H1 (cell line): ENCODE data around the gene ARHGAP5. TPM values are rescaled to one million over a fixed set of nuclear protein-coding genes. Genes with fewer than 3 reads are reported as not detected.

ENCODE experiments used
- ASH2L ChIP-seq: fragments of 200-600, 300-600 bp; sonication (generic); IDR thresholded peaks from one replicate; pipeline ENCODE4 v1.7.1; 2017; ENCODE audit warnings: low read length
- BRCA1 ChIP-seq: IDR thresholded peaks from 2 replicates; pipeline ENCODE4 v1.6.1; 2012; ENCODE audit warnings: low read depth, low read length, improper control_type of control experiment
- CBX8 ChIP-seq: fragments of 300-800, 300-1000 bp; sonication (generic); IDR thresholded peaks from 2 replicates; pipeline ENCODE4 v1.7.1; 2016; ENCODE audit warnings: low read depth, low read length, borderline replicate concordance
- CHD2 ChIP-seq: IDR thresholded peaks from 2 replicates; pipeline ENCODE4 v1.6.1; 2012; ENCODE audit warnings: low read length, improper control_type of control experiment
- CREB1 ChIP-seq: IDR thresholded peaks from 2 replicates; pipeline ENCODE4 v1.6.1; 2012; ENCODE audit warnings: inconsistent platforms
- MAFK ChIP-seq: IDR thresholded peaks from 2 replicates; pipeline ENCODE4 v1.6.1; 2012; ENCODE audit warnings: low read depth, mild to moderate bottlenecking, improper control_type of control experiment, low read length
- POLR2AphosphoS5 ChIP-seq: IDR thresholded peaks from 2 replicates; pipeline ENCODE4 v1.6.1; 2011; ENCODE audit warnings: low read depth, low read length
- RNF2 ChIP-seq: fragments of 200-900, 300-1000 bp; sonication (generic); IDR thresholded peaks from 2 replicates; pipeline ENCODE4 v1.7.1; 2016; ENCODE audit warnings: borderline replicate concordance, low read depth, mild to moderate bottlenecking, antibody characterized with exemption, low read length; ENCODE audit not compliant: poor library complexity, severe bottlenecking; ENCODE audit errors: missing control alignments
- SP4 ChIP-seq: IDR thresholded peaks from 2 replicates; pipeline ENCODE4 v1.6.1; 2012; ENCODE audit warnings: low read length, inconsistent platforms
- polyA plus RNA-seq, 7 experiments: library from polyadenylated mRNA; depleted of rRNA in 3 of 7; stranded (reverse) in 5 of 7; unstranded in 2 of 7; fragments of >200 nt in 5 of 7; fragments of 200-250 nt in 2 of 7; gene quantifications; 1 replicate in 5 of 7; 2 replicates in 1 of 7; 4 replicates in 1 of 7; pipeline versions ENCODE4 v1.2.1 to v1.2.3, GENCODE V29; 2011 to 2013; ENCODE audit warnings: missing spikeins in 2 of 7, mixed read lengths in 2 of 7
- total RNA-seq: library from RNA; stranded (reverse); fragmentation: NEBNext Ultra II Directional; extraction: Animal tissue kit (Norgen Biotek cat#: 25700); gene quantifications from 2 replicates; pipeline ENCODE4 v1.2.1, GENCODE V29; 2021
- TF ChIP-seq, protein P1 (sequence below): fragments of 300-600 bp; sonication (generic); IDR thresholded peaks from 2 replicates; pipeline ENCODE4 v1.7.1; 2012; ENCODE audit warnings: low read length, moderate library complexity, mild to moderate bottlenecking, inconsistent platforms; ENCODE audit not compliant: insufficient replicate concordance

ARHGAP5 gene
- total and polyA plus RNA-seq, 2 of the 8 experiments (the other 6 are each of a cell fraction or from before 2014, with no cell fraction given), result 7.8 to 77.3 TPM

DNA sequence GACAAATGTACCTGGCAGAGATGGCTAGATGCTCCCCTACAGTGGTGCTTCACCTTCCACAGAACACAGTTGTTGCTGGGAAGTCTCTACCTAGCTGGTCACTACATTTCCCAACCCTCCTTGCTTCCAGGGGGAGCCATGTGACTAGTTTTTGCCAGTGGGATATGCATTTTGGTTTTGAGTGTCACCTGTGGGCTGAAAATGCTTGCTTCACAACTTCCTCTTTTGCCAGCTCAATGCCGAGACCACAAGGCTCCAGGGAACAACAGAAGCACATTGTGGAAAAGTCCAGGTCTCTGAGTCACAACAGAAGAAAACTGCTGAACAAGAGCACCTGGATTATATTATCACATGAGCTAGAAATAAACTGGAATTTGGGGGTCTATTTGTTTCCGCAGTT lies 48.5 kb upstream of the ARHGAP5 start (continued):
- TF ChIP-seq, protein P1, sequence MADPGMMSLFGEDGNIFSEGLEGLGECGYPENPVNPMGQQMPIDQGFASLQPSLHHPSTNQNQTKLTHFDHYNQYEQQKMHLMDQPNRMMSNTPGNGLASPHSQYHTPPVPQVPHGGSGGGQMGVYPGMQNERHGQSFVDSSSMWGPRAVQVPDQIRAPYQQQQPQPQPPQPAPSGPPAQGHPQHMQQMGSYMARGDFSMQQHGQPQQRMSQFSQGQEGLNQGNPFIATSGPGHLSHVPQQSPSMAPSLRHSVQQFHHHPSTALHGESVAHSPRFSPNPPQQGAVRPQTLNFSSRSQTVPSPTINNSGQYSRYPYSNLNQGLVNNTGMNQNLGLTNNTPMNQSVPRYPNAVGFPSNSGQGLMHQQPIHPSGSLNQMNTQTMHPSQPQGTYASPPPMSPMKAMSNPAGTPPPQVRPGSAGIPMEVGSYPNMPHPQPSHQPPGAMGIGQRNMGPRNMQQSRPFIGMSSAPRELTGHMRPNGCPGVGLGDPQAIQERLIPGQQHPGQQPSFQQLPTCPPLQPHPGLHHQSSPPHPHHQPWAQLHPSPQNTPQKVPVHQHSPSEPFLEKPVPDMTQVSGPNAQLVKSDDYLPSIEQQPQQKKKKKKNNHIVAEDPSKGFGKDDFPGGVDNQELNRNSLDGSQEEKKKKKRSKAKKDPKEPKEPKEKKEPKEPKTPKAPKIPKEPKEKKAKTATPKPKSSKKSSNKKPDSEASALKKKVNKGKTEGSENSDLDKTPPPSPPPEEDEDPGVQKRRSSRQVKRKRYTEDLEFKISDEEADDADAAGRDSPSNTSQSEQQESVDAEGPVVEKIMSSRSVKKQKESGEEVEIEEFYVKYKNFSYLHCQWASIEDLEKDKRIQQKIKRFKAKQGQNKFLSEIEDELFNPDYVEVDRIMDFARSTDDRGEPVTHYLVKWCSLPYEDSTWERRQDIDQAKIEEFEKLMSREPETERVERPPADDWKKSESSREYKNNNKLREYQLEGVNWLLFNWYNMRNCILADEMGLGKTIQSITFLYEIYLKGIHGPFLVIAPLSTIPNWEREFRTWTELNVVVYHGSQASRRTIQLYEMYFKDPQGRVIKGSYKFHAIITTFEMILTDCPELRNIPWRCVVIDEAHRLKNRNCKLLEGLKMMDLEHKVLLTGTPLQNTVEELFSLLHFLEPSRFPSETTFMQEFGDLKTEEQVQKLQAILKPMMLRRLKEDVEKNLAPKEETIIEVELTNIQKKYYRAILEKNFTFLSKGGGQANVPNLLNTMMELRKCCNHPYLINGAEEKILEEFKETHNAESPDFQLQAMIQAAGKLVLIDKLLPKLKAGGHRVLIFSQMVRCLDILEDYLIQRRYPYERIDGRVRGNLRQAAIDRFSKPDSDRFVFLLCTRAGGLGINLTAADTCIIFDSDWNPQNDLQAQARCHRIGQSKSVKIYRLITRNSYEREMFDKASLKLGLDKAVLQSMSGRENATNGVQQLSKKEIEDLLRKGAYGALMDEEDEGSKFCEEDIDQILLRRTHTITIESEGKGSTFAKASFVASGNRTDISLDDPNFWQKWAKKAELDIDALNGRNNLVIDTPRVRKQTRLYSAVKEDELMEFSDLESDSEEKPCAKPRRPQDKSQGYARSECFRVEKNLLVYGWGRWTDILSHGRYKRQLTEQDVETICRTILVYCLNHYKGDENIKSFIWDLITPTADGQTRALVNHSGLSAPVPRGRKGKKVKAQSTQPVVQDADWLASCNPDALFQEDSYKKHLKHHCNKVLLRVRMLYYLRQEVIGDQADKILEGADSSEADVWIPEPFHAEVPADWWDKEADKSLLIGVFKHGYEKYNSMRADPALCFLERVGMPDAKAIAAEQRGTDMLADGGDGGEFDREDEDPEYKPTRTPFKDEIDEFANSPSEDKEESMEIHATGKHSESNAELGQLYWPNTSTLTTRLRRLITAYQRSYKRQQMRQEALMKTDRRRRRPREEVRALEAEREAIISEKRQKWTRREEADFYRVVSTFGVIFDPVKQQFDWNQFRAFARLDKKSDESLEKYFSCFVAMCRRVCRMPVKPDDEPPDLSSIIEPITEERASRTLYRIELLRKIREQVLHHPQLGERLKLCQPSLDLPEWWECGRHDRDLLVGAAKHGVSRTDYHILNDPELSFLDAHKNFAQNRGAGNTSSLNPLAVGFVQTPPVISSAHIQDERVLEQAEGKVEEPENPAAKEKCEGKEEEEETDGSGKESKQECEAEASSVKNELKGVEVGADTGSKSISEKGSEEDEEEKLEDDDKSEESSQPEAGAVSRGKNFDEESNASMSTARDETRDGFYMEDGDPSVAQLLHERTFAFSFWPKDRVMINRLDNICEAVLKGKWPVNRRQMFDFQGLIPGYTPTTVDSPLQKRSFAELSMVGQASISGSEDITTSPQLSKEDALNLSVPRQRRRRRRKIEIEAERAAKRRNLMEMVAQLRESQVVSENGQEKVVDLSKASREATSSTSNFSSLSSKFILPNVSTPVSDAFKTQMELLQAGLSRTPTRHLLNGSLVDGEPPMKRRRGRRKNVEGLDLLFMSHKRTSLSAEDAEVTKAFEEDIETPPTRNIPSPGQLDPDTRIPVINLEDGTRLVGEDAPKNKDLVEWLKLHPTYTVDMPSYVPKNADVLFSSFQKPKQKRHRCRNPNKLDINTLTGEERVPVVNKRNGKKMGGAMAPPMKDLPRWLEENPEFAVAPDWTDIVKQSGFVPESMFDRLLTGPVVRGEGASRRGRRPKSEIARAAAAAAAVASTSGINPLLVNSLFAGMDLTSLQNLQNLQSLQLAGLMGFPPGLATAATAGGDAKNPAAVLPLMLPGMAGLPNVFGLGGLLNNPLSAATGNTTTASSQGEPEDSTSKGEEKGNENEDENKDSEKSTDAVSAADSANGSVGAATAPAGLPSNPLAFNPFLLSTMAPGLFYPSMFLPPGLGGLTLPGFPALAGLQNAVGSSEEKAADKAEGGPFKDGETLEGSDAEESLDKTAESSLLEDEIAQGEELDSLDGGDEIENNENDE, result no peak
- no peak for TF ChIP-seq CBX8
- no peak for TF ChIP-seq CHD2
- no peak for TF ChIP-seq MAFK
- no peak for TF ChIP-seq ASH2L
- TF ChIP-seq CREB1, result no peak
- no peak for TF ChIP-seq POLR2AphosphoS5
- no peak for TF ChIP-seq RNF2
- no peak for TF ChIP-seq SP4
- TF ChIP-seq BRCA1, result no peak
